ENCODE results near the gene PLPPR3. TPM values are rescaled to one million over a fixed set of nuclear protein-coding genes. Genes with fewer than 3 reads are reported as not detected.
A peak's percentile ranks its signal among the peaks of the same experiment; 100 is the strongest.

Gene PLPPR3
- total RNA-seq, 4 donors from 2014 or later, result not detected

DNA sequence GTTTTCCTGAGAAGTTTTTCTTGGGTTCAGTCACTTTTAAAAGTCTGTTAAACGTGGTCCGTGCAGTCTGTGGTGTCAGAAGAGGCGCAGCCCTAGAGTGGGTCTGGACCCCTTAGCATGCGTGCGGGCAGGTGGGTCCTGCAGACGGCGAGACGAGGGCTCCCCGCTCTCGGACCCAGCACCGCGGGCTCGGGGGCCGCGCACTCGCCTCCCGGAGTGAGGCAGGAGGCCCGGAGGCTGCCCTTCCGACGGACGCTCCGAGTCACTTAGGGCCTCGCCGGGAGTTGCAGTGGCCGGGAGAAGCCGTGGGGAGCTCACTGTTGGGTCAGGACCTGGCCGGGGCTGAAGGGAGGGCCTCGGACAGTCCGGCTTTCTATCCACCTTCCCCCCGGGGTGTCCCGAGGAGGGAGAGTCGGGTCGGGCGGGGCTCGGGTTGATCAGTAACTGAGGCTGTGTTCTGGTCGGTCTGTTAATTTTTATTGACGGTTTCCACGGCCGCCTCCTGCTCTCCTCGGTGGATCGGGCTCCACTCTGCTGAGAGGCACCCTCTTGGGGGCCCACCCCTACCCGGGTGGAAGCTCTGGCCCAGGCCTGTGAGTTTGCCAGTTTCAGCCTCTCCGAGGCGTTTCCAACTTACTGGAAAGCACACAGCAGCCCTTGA lies 23.2 kb downstream of the PLPPR3 start:
- Histone ChIP-seq H3K27me3 (no peaks in the 10 kb centered on the region), H3K4me3 (peak overlapping the region; percentile 69), H3K9me3 (no peaks in the 10 kb centered on the region), H3K36me3 (peaks cover 4% of the 10 kb centered on the region), H3K4me1 (peaks cover 67% of the 10 kb centered on the region), H3K27ac (peak overlapping the region; percentile 100)
- TF ChIP-seq EP300 (IDR thresholded peaks at IDR 0.05) (no peak), POLR2A (IDR thresholded peaks at IDR 0.05) (no peak), POLR2AphosphoS5 (IDR thresholded peaks at IDR 0.05) (no peak)
- TF ChIP-seq, protein P1, sequence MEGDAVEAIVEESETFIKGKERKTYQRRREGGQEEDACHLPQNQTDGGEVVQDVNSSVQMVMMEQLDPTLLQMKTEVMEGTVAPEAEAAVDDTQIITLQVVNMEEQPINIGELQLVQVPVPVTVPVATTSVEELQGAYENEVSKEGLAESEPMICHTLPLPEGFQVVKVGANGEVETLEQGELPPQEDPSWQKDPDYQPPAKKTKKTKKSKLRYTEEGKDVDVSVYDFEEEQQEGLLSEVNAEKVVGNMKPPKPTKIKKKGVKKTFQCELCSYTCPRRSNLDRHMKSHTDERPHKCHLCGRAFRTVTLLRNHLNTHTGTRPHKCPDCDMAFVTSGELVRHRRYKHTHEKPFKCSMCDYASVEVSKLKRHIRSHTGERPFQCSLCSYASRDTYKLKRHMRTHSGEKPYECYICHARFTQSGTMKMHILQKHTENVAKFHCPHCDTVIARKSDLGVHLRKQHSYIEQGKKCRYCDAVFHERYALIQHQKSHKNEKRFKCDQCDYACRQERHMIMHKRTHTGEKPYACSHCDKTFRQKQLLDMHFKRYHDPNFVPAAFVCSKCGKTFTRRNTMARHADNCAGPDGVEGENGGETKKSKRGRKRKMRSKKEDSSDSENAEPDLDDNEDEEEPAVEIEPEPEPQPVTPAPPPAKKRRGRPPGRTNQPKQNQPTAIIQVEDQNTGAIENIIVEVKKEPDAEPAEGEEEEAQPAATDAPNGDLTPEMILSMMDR (IDR thresholded peaks at IDR 0.05), result no peak
- DNase-seq (ENCODE audit: low spot score in 2 of 2), result no peak
- 3% methylated on average over 19 of the region's 44 CpGs for WGBS

DNA sequence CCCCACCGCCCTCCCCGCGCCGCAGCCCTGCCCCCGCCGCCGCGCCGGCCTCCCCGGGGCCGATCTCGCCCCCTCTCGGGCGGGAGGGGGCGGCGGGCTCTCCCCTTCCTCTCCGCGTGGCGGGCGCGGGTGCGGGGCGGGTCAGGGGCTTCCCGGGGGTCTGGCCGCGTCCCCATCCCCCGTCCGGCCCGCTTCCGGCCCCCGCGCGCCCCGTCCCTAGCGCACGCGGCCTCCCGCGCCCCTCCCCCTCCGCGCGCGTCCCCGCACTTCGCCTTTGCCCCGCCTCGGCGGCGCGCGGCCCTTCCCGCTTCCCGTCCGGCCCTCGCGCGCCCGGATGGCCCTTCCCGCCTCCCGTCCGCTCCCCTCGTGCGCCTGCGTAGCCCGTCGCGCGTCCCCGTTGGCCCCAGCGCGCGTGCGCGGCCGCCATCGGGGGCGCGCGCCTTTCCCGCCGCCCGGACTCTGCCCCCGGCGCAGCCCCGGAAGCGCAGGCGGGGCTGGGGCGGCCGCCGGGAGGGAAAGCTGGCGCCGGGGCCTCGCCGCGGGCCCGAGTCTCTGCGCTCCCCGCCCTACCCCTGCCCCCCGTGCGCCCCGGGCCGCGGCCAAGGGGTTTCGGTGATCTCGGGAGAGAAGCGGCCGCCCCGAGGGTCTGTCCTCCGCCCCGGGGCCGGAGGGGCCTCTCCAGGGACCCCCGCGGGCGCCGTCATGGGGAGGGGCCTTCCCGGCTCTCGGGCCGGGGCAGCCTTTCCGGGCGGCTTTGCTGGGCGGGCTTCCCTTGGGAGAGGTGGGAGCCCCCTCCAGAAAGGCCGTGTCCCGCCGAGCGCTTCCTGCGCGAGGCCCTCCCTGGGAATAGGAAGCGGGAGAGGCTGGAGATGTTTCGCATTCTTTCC lies 24.0 kb downstream of the PLPPR3 start:
- H3K4me1 ChIP-seq, result peaks cover 59% of the 10 kb centered on the region
- no peaks in the 10 kb centered on the region for H3K9me3 ChIP-seq
- peak overlapping the region; percentile 100 for H3K27ac ChIP-seq
- H3K36me3 ChIP-seq, result no peaks in the 10 kb centered on the region
- TF ChIP-seq POLR2A (IDR thresholded peaks at IDR 0.05) (no peak), POLR2AphosphoS5 (IDR thresholded peaks at IDR 0.05) (peak in 1 of 3 donors; percentile 94)
- TF ChIP-seq, protein P1 (IDR thresholded peaks at IDR 0.05), result no peak
- DNase-seq (ENCODE audit: low spot score in 2 of 2), result peak; percentile 91 to 92
- no CpG with 5 or more reads among the region's 129 CpGs for WGBS
- H3K4me3 ChIP-seq, result peak overlapping the region; percentile 69
- H3K27me3 ChIP-seq, result no peaks in the 10 kb centered on the region

DNA sequence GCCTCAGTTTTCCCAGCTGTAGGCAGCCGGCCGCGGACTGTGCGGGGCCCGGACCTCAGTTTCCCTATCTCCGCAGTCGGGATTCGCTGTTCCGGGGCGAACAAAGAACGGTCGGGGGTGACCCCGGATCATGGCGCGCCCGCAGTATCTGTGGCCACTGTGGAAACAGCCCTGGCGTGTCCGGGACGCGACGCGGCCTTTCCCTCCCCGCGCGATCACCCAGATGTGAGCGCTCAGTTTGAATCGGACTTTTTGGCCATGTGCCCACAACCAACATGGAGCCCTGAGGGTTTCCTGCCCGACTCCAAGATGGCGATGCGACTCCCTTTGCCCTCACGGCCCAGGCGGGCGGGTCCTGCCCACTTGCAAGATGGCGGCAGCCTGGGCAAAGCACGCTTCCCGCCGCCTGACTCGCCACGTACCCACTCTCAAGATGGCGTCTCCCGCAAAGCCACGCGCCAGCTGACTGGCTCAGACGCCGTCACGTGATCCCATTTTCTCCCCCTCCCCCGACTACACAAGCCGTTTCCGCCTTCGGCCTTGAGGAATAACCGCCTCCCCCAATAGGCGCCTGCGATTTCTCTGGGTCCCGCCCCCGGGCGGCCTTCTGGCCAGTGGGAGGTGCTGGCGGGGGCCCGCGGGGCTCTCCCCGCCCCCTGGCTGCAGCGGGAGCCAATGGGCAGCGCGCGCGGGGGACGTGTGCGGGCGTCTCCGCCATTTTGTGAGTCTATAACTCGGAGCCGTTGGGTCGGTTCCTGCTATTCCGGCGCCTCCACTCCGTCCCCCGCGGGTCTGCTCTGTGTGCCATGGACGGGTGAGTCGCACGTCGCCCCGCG lies 24.8 kb downstream of the PLPPR3 start, which contains the start of gene PTBP1:
Gene PTBP1 (plus strand): TSS at position 761 of the 836 bp plus-strand sequence. CDS start 46 bp downstream, at position 807.
- 0% methylated on average over 31 of the region's 83 CpGs for WGBS

DNA sequence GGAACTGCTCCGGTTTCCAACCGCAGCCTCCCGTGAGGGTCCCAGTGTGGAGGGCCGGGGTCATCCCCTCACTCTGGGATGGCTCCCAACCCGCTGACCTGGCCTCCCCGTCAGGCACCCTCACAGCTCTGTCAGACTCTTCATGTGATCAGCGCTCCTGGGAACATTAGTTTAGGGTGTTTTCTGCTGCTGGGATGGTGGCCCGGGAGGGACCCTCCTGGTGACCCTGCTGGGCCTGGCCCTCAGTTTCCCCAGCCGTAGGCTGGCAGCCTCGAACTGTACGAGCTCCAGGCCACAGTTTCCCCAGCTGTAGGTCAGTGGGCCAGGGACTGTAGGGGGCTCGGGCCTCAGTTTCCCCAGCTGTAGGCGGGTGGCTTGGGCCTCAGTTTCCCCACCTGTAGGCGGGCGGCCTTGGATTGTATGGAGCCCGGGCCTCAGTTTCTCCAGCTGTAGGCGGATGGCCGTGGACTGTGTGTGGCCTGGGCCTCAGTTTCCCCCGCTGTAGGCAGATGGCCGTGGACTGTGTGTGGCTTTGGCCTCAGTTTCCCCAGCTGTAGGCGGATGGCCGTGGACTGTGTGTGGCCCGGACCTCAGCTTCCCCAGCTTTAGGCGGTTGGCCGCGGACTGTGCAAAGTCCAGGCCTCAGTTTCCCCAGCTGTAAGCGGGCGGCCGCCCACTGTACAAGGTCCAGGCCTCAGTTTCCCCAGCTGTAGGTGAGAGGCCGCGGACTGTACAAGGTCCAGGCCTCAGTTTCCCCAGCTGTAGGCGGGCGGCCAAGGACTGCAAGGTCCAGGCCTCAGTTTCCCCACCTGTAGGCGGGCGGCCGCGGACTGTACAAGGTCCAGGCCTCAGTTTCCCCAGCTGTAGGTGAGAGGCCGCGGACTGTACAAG lies 25.8 kb downstream of the PLPPR3 start:
- Histone ChIP-seq H3K36me3 (no peaks in the 10 kb centered on the region), H3K4me1 (peaks cover 57% of the 10 kb centered on the region), H3K27ac (peak overlapping the region; percentile 66), H3K4me3 (peak overlapping the region; percentile 69), H3K9me3 (no peaks in the 10 kb centered on the region), H3K27me3 (no peaks in the 10 kb centered on the region)
- 78% methylated on average over 20 of the region's 39 CpGs for WGBS
- TF ChIP-seq EP300 (IDR thresholded peaks at IDR 0.05) (no peak), POLR2AphosphoS5 (IDR thresholded peaks at IDR 0.05) (no peak), POLR2A (IDR thresholded peaks at IDR 0.05) (no peak)
- TF ChIP-seq, protein P1 (IDR thresholded peaks at IDR 0.05), result no peak
- DNase-seq (ENCODE audit: low spot score in 2 of 2), result no peak

More for the DNA sequence above, 24.8 kb downstream of the PLPPR3 start, which contains the start of gene PTBP1:
- Histone ChIP-seq H3K27me3 (no peaks in the 10 kb centered on the region), H3K36me3 (no peaks in the 10 kb centered on the region), H3K4me1 (peaks cover 58% of the 10 kb centered on the region), H3K27ac (peak within 1 kb of the TSS; percentile 100), H3K4me3 (peak within 1 kb of the TSS; percentile 69), H3K9me3 (no peaks in the 10 kb centered on the region)
- TF ChIP-seq EP300 (IDR thresholded peaks at IDR 0.05), result no peak
- TF ChIP-seq POLR2A (IDR thresholded peaks at IDR 0.05), result peak in 1 of 2 donors; percentile 75
- TF ChIP-seq, protein P1 (IDR thresholded peaks at IDR 0.05), result no peak
- TF ChIP-seq POLR2AphosphoS5 (IDR thresholded peaks at IDR 0.05), result peak; percentile 76 to 98 (median 80)
- DNase-seq (ENCODE audit: low spot score in 2 of 2), result peak; percentile 100

Measured in suprapubic skin (tissue), 4 donors.